BLaER1 (cell line): Measurements from ENCODE around the gene SSB.

Experiments
- H3K27ac ChIP-seq: shearing (Covaris generic); formaldehyde crosslinking; 2 replicates; pipeline ENCODE4 v1.8.1; 2022
- H3K27me3 ChIP-seq: shearing (Covaris generic); formaldehyde crosslinking; 2 replicates; pipeline ENCODE4 v1.8.1; 2022
- H3K36me3 ChIP-seq: shearing (Covaris generic); formaldehyde crosslinking; 2 replicates; pipeline ENCODE4 v1.8.1; 2022
- H3K4me1 ChIP-seq: shearing (Covaris generic); formaldehyde crosslinking; 2 replicates; pipeline ENCODE4 v1.8.1; 2022
- H3K4me2 ChIP-seq: shearing (Covaris generic); formaldehyde crosslinking; 2 replicates; pipeline ENCODE4 v1.8.1; 2022
- H3K4me3 ChIP-seq: shearing (Covaris generic); formaldehyde crosslinking; 2 replicates; pipeline ENCODE4 v1.8.1; 2022
- H3K9ac ChIP-seq: shearing (Covaris generic); formaldehyde crosslinking; 2 replicates; pipeline ENCODE4 v1.8.1; 2022
- H3K9me3 ChIP-seq: shearing (Covaris generic); formaldehyde crosslinking; 2 replicates; pipeline ENCODE4 v1.8.1; 2022
- H4K20me1 ChIP-seq: shearing (Covaris generic); formaldehyde crosslinking; 2 replicates; pipeline ENCODE4 v1.8.1; 2022
- Cebpa-rat ChIP-seq: shearing (Covaris generic); IDR thresholded peaks from 2 replicates; pipeline ENCODE4 v1.8.1; 2022

SSB gene

GRCh38 chr2:169765523-169765922, 33.1 kb upstream of the SSB start:
- Histone ChIP-seq H3K9ac (no peak overlapping the region), H3K4me2 (no peak overlapping the region), H3K27me3 (no peaks in the 10 kb centered on the region), H4K20me1 (no peaks in the 10 kb centered on the region), H3K4me1 (no peaks in the 10 kb centered on the region), H3K9me3 (peaks cover 9% of the 10 kb centered on the region), H3K36me3 (0 out of 2 replicates have a peak, but pooled peaks cover 4% of the 10 kb centered on the region), H3K27ac (no peak overlapping the region), H3K4me3 (no peak overlapping the region)
- no peak for TF ChIP-seq Cebpa-rat

GRCh38 chr2:169767243-169767888, 31.3 kb upstream of the SSB start:
- Histone ChIP-seq H3K36me3 (0 out of 2 replicates have a peak, but pooled peaks cover 1% of the 10 kb centered on the region), H3K27ac (no peak overlapping the region), H3K4me3 (no peak overlapping the region), H3K9ac (no peak overlapping the region), H4K20me1 (no peaks in the 10 kb centered on the region), H3K4me2 (no peak overlapping the region), H3K27me3 (no peaks in the 10 kb centered on the region), H3K4me1 (no peaks in the 10 kb centered on the region), H3K9me3 (peaks cover 4% of the 10 kb centered on the region)
- no peak for TF ChIP-seq Cebpa-rat

DNA sequence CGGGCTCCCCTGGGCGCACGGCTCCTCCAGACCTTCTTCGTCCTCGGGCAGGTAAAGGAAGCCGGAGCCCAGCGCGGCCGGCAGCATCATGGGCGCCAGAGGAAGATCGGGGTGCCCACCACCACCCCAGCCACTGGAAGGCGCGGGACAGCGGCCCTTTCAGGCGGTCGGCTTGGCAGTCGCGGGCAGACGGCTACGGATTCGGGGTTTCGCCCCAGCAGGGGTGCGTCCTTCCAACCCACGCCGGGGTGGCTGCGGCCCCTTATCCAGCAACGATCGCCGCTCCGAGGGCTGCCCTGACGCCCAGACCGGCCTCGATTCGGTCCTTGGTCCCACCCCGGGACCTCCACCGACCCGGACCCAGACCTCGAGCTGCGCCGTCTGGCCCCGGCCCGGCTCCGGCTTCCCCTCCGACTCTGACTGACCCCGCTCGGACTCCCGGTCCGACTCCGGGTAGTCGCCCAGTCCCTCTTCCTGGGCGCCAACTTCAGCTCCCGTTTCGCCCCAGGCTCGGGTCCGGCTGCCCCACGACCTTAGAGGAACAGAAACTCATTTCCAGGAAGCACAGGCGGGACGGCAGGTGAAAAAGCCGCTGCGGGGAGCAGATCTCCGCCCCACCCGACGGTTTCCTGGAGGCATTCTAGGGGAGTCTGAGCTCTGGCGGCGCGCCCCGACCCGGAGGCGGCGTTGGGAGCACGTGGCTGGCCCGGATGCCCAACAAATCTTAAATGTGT, 30.2 kb upstream of the SSB start:
- no peaks in the 10 kb centered on the region for H3K27me3 ChIP-seq
- TF ChIP-seq Cebpa-rat: no peak
- no peak overlapping the region for H3K4me2 ChIP-seq
- H3K27ac ChIP-seq: no peak overlapping the region
- H4K20me1 ChIP-seq: no peaks in the 10 kb centered on the region
- H3K4me1 ChIP-seq: no peaks in the 10 kb centered on the region
- H3K4me3 ChIP-seq: no peak overlapping the region
- H3K36me3 ChIP-seq: no peaks in the 10 kb centered on the region
- no peak overlapping the region for H3K9ac ChIP-seq
- no peaks in the 10 kb centered on the region for H3K9me3 ChIP-seq

- H3K9me3 ChIP-seq: no peaks in the 10 kb centered on the region
- no peak overlapping the region for H3K4me3 ChIP-seq
- no peak overlapping the region for H3K4me2 ChIP-seq
These were observed 27.6 kb upstream of the SSB start for GRCh38 chr2:169771021-169771420.

DNA sequence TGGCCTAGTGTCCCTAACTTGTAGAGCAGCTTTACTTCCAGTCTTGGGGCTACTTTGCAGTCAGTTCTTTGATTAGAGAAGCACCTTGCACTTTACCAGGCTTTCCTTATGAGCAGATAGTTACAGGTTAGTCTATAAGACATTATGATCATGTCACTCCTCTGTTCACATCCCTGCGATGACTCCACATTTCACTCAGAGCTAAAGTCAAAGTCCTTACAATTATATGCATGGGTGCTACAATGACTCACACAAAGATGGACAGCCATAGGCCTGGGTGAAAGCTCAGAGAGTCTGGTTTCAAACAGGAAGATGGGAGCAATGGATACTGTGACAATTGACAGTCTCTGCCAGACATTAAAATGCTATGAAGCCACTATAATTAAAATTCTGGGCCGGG, 27.1 kb upstream of the SSB start:
- no peaks in the 10 kb centered on the region for H3K27me3 ChIP-seq
- H3K4me2 ChIP-seq: no peak overlapping the region
- TF ChIP-seq Cebpa-rat: no peak
- H3K9ac ChIP-seq: no peak overlapping the region
- no peaks in the 10 kb centered on the region for H4K20me1 ChIP-seq
- H3K27ac ChIP-seq: no peak overlapping the region
- H3K4me3 ChIP-seq: no peak overlapping the region
- no peaks in the 10 kb centered on the region for H3K9me3 ChIP-seq
- H3K36me3 ChIP-seq: no peaks in the 10 kb centered on the region
- H3K4me1 ChIP-seq: no peaks in the 10 kb centered on the region

More at GRCh38 chr2:169771021-169771420, 27.6 kb upstream of the SSB start:
- Histone ChIP-seq H3K27ac (no peak overlapping the region), H3K9ac (no peak overlapping the region), H4K20me1 (no peaks in the 10 kb centered on the region), H3K36me3 (no peaks in the 10 kb centered on the region), H3K27me3 (no peaks in the 10 kb centered on the region), H3K4me1 (no peaks in the 10 kb centered on the region)
- no peak for TF ChIP-seq Cebpa-rat

- Histone ChIP-seq H3K27ac (no peak overlapping the region), H3K4me2 (no peak overlapping the region), H4K20me1 (no peaks in the 10 kb centered on the region), H3K27me3 (no peaks in the 10 kb centered on the region), H3K9me3 (no peaks in the 10 kb centered on the region), H3K36me3 (no peaks in the 10 kb centered on the region), H3K4me3 (no peak overlapping the region), H3K9ac (no peak overlapping the region), H3K4me1 (no peaks in the 10 kb centered on the region)
- TF ChIP-seq Cebpa-rat: no peak
These were observed 26.0 kb upstream of the SSB start for GRCh38 chr2:169772651-169773050.

DNA sequence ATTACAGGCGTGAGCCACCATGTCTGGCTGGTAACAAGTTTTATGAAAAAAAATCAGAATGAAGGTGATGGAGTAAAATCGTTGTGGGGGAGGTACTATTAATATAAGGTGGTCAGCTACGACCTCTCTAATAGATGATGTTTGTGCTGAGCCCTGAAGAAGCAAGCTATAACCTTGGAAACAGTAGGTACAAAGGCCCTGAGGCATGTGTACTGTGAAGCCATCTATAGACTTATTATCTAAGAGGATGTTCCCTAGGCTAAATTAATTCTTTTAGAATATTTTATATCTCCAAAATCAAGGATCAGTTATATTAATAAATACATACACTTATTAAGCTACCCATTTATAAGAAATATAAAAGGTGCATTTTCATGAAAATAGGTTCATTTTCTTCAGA, 23.3 kb upstream of the SSB start:
- no peaks in the 10 kb centered on the region for H3K27me3 ChIP-seq
- no peak for TF ChIP-seq Cebpa-rat
- H3K4me3 ChIP-seq: no peak overlapping the region
- H3K36me3 ChIP-seq: no peaks in the 10 kb centered on the region
- H3K4me2 ChIP-seq: no peak overlapping the region
- no peaks in the 10 kb centered on the region for H4K20me1 ChIP-seq
- H3K27ac ChIP-seq: no peak overlapping the region
- no peak overlapping the region for H3K9ac ChIP-seq
- H3K9me3 ChIP-seq: no peaks in the 10 kb centered on the region
- H3K4me1 ChIP-seq: no peaks in the 10 kb centered on the region

DNA sequence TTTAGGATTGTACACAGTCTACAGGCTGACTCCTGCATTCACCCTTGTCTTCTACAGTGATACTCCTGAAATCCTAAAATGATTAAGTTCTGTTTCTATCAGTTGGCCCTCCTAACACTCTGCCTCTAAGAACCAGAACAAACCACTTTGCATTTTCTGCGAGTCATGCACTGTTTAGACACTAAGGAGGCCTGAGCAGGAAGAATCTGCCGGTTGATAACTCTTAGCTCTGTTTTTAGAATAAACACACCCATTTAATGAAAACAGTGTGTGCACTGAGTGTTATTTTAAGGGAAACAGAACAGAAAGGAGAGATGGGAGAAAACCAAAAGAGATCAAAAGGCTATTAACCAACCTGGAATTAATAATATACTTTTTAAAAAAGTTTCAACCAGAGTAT, 22.9 kb upstream of the SSB start:
- H4K20me1 ChIP-seq: no peaks in the 10 kb centered on the region
- no peaks in the 10 kb centered on the region for H3K36me3 ChIP-seq
- H3K27ac ChIP-seq: no peak overlapping the region
- no peak overlapping the region for H3K4me3 ChIP-seq
- H3K9ac ChIP-seq: no peak overlapping the region
- TF ChIP-seq Cebpa-rat: no peak
- no peaks in the 10 kb centered on the region for H3K9me3 ChIP-seq
- no peaks in the 10 kb centered on the region for H3K4me1 ChIP-seq
- H3K4me2 ChIP-seq: no peak overlapping the region
- no peaks in the 10 kb centered on the region for H3K27me3 ChIP-seq

DNA sequence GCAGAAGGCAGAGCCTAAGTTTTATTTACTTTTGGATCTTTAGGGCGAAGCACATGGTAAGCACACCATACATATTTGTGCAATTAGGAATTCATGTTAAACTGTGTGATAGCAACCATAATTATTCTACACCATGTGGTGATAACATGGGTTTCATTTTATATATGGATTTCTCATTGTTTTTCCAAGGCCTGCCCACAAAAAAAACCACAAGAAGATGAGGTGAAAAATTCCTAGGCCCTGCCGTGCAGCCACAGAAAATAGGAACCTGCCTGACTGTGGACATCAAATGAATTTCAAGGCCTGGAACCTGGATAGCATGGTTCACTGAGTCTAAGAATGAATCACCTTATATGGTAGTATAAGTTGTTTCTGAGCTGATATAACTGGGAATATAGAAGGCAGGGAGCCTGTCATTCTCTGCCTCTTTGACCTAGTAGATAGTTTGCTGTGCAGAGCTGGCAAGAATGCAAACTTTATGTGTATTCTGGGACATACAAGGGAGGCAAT, 22.4 kb upstream of the SSB start:
- TF ChIP-seq Cebpa-rat: no peak
- Histone ChIP-seq H3K4me2 (no peak overlapping the region), H3K4me1 (no peaks in the 10 kb centered on the region), H4K20me1 (no peaks in the 10 kb centered on the region), H3K9ac (no peak overlapping the region), H3K27ac (no peak overlapping the region), H3K27me3 (no peaks in the 10 kb centered on the region), H3K9me3 (no peaks in the 10 kb centered on the region), H3K4me3 (no peak overlapping the region), H3K36me3 (no peaks in the 10 kb centered on the region)

DNA sequence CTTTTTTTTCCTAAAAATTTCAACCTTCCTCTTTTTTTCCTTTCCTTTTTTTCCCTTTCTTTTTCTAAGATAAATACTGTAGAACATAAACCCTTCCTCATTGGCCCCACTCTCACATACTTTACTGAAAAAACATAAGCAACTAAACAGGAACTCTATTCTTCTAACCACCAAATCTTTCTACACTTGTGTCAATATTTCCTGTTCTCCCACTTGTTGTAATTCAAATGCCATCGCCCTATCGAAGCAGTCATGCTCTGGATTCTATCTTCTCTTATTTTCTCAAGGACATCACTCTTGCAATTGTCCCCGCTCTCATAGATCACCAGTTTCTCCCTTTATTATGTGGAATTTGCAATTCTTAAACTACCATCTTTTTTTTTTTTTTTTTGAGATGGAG, 20.2 kb upstream of the SSB start:
- TF ChIP-seq Cebpa-rat: no peak
- H3K4me1 ChIP-seq: no peaks in the 10 kb centered on the region

More for the DNA sequence above, 20.2 kb upstream of the SSB start:
- Histone ChIP-seq H3K4me3 (no peak overlapping the region), H3K4me2 (no peak overlapping the region), H4K20me1 (no peaks in the 10 kb centered on the region), H3K36me3 (no peaks in the 10 kb centered on the region), H3K27me3 (no peaks in the 10 kb centered on the region), H3K9me3 (no peaks in the 10 kb centered on the region), H3K9ac (no peak overlapping the region), H3K27ac (no peak overlapping the region)
